H9 (cell line): ENCODE data around the gene EPOP. TPM values are rescaled to one million over a fixed set of nuclear protein-coding genes. Genes with fewer than 3 reads are reported as not detected.

Experiments used
- DNase-seq: peaks from one replicate; pipeline ENCODE4 v3.0.0-alpha.2; 2017
- H2AFZ ChIP-seq: one replicate; pipeline ENCODE4 v1.6.1; 2013; ENCODE audit warnings: mild to moderate bottlenecking, low read length, control low read depth, moderate library complexity
- H2AK5ac ChIP-seq: 2 replicates; pipeline ENCODE4 v1.6.1; 2013; ENCODE audit warnings: low read length, control low read depth, mixed read lengths; ENCODE audit not compliant: insufficient read length
- H2BK120ac ChIP-seq: one replicate; pipeline ENCODE4 v1.6.1; 2013; ENCODE audit warnings: low read depth, mild to moderate bottlenecking, low read length, control low read depth, inconsistent platforms; ENCODE audit not compliant: poor library complexity, severe bottlenecking
- H2BK12ac ChIP-seq: 2 replicates; pipeline ENCODE4 v1.6.1; 2013; ENCODE audit warnings: low read length, control low read depth, mixed read lengths, low read depth; ENCODE audit not compliant: insufficient read length
- H2BK15ac ChIP-seq: 2 replicates; pipeline ENCODE4 v1.6.1; 2013; ENCODE audit warnings: low read depth, low read length, control low read depth
- H2BK20ac ChIP-seq: one replicate; pipeline ENCODE4 v1.6.1; 2013; ENCODE audit warnings: low read depth, mild to moderate bottlenecking, low read length, control low read depth, inconsistent platforms; ENCODE audit not compliant: poor library complexity, severe bottlenecking
- H2BK5ac ChIP-seq: 2 replicates; pipeline ENCODE4 v1.6.1; 2013; ENCODE audit warnings: low read length, control low read depth, mixed read lengths; ENCODE audit not compliant: insufficient read length
- H3K14ac ChIP-seq: 2 replicates; pipeline ENCODE4 v1.6.1; 2013; ENCODE audit warnings: low read length, control low read depth; ENCODE audit not compliant: insufficient read depth
- H3K18ac ChIP-seq: 2 replicates; pipeline ENCODE4 v1.6.1; 2013; ENCODE audit warnings: low read depth, mild to moderate bottlenecking, mixed read lengths, low read length, control low read depth; ENCODE audit not compliant: insufficient read length
- H3K23ac ChIP-seq: 2 replicates; pipeline ENCODE4 v1.6.1; 2013; ENCODE audit warnings: low read length, control low read depth, mixed read lengths, low read depth; ENCODE audit not compliant: insufficient read length
- H3K23me2 ChIP-seq: 2 replicates; pipeline ENCODE4 v1.6.1; 2013; ENCODE audit warnings: low read depth, mild to moderate bottlenecking, mixed read lengths, low read length, control low read depth; ENCODE audit not compliant: insufficient read length, poor library complexity, severe bottlenecking
- H3K27ac ChIP-seq: 2 replicates; pipeline ENCODE4 v1.5.1; 2013; ENCODE audit warnings: low read length, control low read depth, mixed read lengths, low read depth; ENCODE audit not compliant: insufficient read length
- H3K27me3 ChIP-seq: 2 replicates; pipeline ENCODE4 v1.6.1; 2013; ENCODE audit warnings: low read length, control low read depth, inconsistent platforms; ENCODE audit not compliant: insufficient read depth
- H3K4ac ChIP-seq: 2 replicates; pipeline ENCODE4 v1.6.1; 2013; ENCODE audit warnings: low read depth, mild to moderate bottlenecking, control low read depth, inconsistent platforms, low read length, moderate library complexity
- H3K4me1 ChIP-seq: 2 replicates; pipeline ENCODE4 v1.6.1; 2013; ENCODE audit warnings: low read length, control low read depth, inconsistent platforms; ENCODE audit not compliant: insufficient read depth
- H3K4me2 ChIP-seq: 2 replicates; pipeline ENCODE4 v1.6.1; 2013; ENCODE audit warnings: low read length, control low read depth, mixed read lengths; ENCODE audit not compliant: insufficient read length, insufficient read depth
- H3K56ac ChIP-seq: 2 replicates; pipeline ENCODE4 v1.6.1; 2013; ENCODE audit warnings: low read depth, mild to moderate bottlenecking, mixed read lengths, low read length, control low read depth; ENCODE audit not compliant: insufficient read length
- H3K79me1 ChIP-seq: 2 replicates; pipeline ENCODE4 v1.6.1; 2013; ENCODE audit warnings: low read depth, mild to moderate bottlenecking, moderate library complexity, low read length, control low read depth, inconsistent platforms; ENCODE audit not compliant: insufficient read depth, poor library complexity, severe bottlenecking
- H3K79me2 ChIP-seq: 2 replicates; pipeline ENCODE4 v1.6.1; 2013; ENCODE audit warnings: low read length, control low read depth, inconsistent platforms; ENCODE audit not compliant: insufficient read depth
- H3K9ac ChIP-seq: 2 replicates; pipeline ENCODE4 v1.6.1; 2013; ENCODE audit warnings: low read length, control low read depth, mixed read lengths; ENCODE audit not compliant: insufficient read length; ENCODE audit errors: extremely low read depth
- H3K9me3 ChIP-seq: one replicate; pipeline ENCODE4 v1.6.1; 2013; ENCODE audit warnings: low read depth, low read length, inconsistent platforms; ENCODE audit not compliant: control insufficient read depth
- H3T11ph ChIP-seq: one replicate; pipeline ENCODE4 v1.6.1; 2013; ENCODE audit warnings: mild to moderate bottlenecking, low read length, control low read depth, inconsistent platforms
- H4K20me1 ChIP-seq: one replicate; pipeline ENCODE4 v1.6.1; 2013; ENCODE audit not compliant: control insufficient read depth, insufficient read length, insufficient read depth
- H4K5ac ChIP-seq: 2 replicates; pipeline ENCODE4 v1.6.1; 2013; ENCODE audit warnings: low read depth, mild to moderate bottlenecking, mixed read lengths, low read length, control low read depth; ENCODE audit not compliant: insufficient read length
- H4K8ac ChIP-seq: replicated peaks from 2 replicates; pipeline ENCODE4 v1.6.1; 2013; ENCODE audit warnings: low read length, control low read depth, mixed read lengths, low read depth; ENCODE audit not compliant: insufficient read length
- H4K91ac ChIP-seq: 2 replicates; pipeline ENCODE4 v1.6.1; 2013; ENCODE audit warnings: low read depth, mild to moderate bottlenecking, moderate library complexity, mixed read lengths, low read length, control low read depth; ENCODE audit not compliant: insufficient read length
- H3K27ac Mint-ChIP-seq, 3 experiments: 2 replicates in 2 of 3; 3 replicates in 1 of 3; pipeline ENCODE4 v1.8.0; 2020 to 2021; ENCODE audit warnings: mixed read lengths in 3 of 3, mild to moderate bottlenecking in 1 of 3, moderate library complexity in 1 of 3
- H3K27me3 Mint-ChIP-seq: 2 replicates; pipeline ENCODE4 v1.8.0; 2021; ENCODE audit warnings: low read depth, mild to moderate bottlenecking, moderate library complexity, mixed read lengths
- H3K36me3 Mint-ChIP-seq, 3 experiments: 2 replicates in 2 of 3; 3 replicates in 1 of 3; pipeline ENCODE4 v1.8.0; 2020 to 2021; ENCODE audit warnings: low read depth in 3 of 3, mixed read lengths in 3 of 3; ENCODE audit not compliant: insufficient read depth in 1 of 3
- H3K4me1 Mint-ChIP-seq, 2 experiments: 2 replicates each; pipeline ENCODE4 v1.8.0; 2020; ENCODE audit warnings: mixed read lengths in 2 of 2
- H3K4me3 Mint-ChIP-seq, 2 experiments: 2 replicates in 1 of 2; 3 replicates in 1 of 2; pipeline ENCODE4 v1.8.0; 2020 to 2021; ENCODE audit warnings: mild to moderate bottlenecking in 2 of 2, mixed read lengths in 2 of 2, moderate library complexity in 1 of 2
- H3K9me3 Mint-ChIP-seq, 2 experiments: 2 replicates in 1 of 2; 3 replicates in 1 of 2; pipeline ENCODE4 v1.8.0; 2020; ENCODE audit warnings: mild to moderate bottlenecking in 2 of 2, mixed read lengths in 2 of 2, moderate library complexity in 1 of 2
- WGBS: extraction: QIAGEN DNeasy Blood & Tissue Kit; methylation state at CpG from one replicate; pipeline ENCODE4 v1.1.7; 2013; ENCODE audit warnings: missing lambda C conversion rate, low lambda C conversion rate, mixed read lengths; ENCODE audit not compliant: insufficient read length; ENCODE audit errors: extremely low coverage; 5-methylcytosine and 5-hydroxymethylcytosine counted together
- total RNA-seq: library from RNA; stranded (reverse); gene quantifications from 2 replicates; pipeline ENCODE4 v1.2.1, GENCODE V29; 2021
- TF ChIP-seq, protein P1 (sequence below): fragments of 200-600 bp; sonication (generic); conservative IDR thresholded peaks from 3 replicates; pipeline ENCODE4 v1.8.0; 2021; ENCODE audit warnings: antibody characterized with exemption, mild to moderate bottlenecking

Gene EPOP
- total RNA-seq, 1 experiment from 2014 or later, result 5.9 TPM

DNA sequence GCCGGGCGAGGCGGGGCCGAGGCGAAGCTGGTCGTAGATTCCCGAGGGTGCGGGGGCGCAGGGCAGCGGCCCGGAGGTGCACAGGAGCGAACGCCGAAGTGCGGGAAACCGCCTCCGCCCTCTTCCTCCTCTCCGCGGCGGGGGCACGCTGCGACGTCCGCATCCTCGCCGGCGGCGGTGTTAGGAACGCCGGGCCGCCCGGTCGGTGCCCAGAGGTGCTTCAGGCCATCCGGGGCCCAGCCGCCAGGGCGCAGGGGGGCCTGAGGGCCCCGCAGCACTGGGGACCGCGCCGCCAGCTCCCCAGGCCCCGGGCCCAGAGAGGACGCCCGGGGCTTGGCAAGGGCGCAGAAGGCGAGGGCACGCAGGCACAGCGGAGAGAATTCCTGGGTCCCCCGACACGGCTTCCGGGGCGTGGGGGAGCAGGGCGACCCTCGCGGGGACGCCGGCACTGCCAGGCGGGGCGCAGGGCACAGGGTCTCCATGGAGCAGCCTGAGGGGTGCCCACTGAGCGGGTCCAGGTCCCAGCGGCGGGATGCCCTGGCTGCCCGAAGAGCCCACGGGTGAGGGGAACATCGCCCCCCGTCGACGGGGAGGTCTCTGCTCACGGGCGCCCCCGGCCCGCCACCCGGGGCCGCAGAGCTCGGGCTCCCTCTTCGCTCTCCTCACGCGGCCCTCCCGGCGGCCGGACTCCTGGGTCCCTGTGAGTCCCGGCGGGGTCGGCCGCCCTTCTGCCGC is 576 bp downstream of the EPOP start:
- H2BK5ac ChIP-seq, result no peak overlapping the region
- H2BK20ac ChIP-seq, result no peak overlapping the region
- H3K18ac ChIP-seq, result no peak overlapping the region
- no peak overlapping the region for H2BK12ac ChIP-seq
- no peaks in the 10 kb centered on the region for H3K79me1 ChIP-seq
- TF ChIP-seq, protein P1, sequence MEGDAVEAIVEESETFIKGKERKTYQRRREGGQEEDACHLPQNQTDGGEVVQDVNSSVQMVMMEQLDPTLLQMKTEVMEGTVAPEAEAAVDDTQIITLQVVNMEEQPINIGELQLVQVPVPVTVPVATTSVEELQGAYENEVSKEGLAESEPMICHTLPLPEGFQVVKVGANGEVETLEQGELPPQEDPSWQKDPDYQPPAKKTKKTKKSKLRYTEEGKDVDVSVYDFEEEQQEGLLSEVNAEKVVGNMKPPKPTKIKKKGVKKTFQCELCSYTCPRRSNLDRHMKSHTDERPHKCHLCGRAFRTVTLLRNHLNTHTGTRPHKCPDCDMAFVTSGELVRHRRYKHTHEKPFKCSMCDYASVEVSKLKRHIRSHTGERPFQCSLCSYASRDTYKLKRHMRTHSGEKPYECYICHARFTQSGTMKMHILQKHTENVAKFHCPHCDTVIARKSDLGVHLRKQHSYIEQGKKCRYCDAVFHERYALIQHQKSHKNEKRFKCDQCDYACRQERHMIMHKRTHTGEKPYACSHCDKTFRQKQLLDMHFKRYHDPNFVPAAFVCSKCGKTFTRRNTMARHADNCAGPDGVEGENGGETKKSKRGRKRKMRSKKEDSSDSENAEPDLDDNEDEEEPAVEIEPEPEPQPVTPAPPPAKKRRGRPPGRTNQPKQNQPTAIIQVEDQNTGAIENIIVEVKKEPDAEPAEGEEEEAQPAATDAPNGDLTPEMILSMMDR, result 0 out of 3 replicates have a peak, but pooled peaks have one; percentile 18
- no peak overlapping the region; the same call in 1 of the 2 replicates for H3K14ac ChIP-seq
- no peaks in the 10 kb centered on the region; a peak in 2 of 5 replicates for H3K9me3 Mint-ChIP-seq
- peaks cover 62% of the 10 kb centered on the region for H3K27me3 ChIP-seq
- no peak overlapping the region for H2BK120ac ChIP-seq
- H3K4me3 Mint-ChIP-seq, result peak overlapping the region; percentile 21 to 54; a peak in 2 of 5 replicates
- H3K9ac ChIP-seq, result no peak overlapping the region
- H3T11ph ChIP-seq, result no peak overlapping the region
- H3K36me3 Mint-ChIP-seq, result no peaks in the 10 kb centered on the region; a peak in 1 of 7 replicates
- H3K79me2 ChIP-seq, result no peaks in the 10 kb centered on the region
- no peak overlapping the region for H3K27ac Mint-ChIP-seq
- no peak overlapping the region for H2BK15ac ChIP-seq
- H4K8ac ChIP-seq, result no peak overlapping the region
- no CpG with 5 or more reads among the region's 85 CpGs for WGBS
- no peak overlapping the region for H3K23ac ChIP-seq
- H3K4me1 ChIP-seq, result no peaks in the 10 kb centered on the region; the same call in none of the 2 replicates
- no peak overlapping the region for H4K91ac ChIP-seq
- no peaks in the 10 kb centered on the region for H3K9me3 ChIP-seq
- no peak overlapping the region for H2AFZ ChIP-seq
- no peaks in the 10 kb centered on the region for H4K20me1 ChIP-seq
- no peak overlapping the region for H2AK5ac ChIP-seq
- H3K23me2 ChIP-seq, result peaks cover 29% of the 10 kb centered on the region
- no peak for DNase-seq
- H3K4me1 Mint-ChIP-seq, result peaks cover 26 to 36% of the 10 kb centered on the region in 2 experiments
- peak overlapping the region; percentile 20 for H3K4me2 ChIP-seq
- no peak overlapping the region for H3K4ac ChIP-seq
- H3K56ac ChIP-seq, result no peak overlapping the region
- no peak overlapping the region for H4K5ac ChIP-seq
- no peak overlapping the region for H3K27ac ChIP-seq
- H3K27me3 Mint-ChIP-seq, result peaks cover 95% of the 10 kb centered on the region
